ENCODE results near the gene RAB10.

RAB10 gene

DNA sequence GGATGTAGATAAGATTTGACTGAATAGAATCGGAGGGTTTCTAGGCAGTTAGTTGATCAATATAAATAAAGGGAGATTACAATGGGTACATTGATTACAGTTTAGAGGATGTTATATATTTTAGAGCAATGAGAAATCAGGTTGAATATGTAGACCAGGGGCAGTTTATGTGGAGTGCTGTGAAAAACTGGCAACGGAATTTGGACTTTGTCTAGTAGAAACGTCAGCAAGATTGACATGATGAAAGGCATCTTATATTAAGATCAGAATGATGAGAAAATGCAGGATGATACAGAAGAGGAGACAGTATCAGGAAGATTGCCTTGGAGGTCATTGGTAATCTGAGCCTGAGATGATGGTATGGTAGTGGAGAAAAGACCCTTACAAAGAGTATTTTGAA, 39.9 kb downstream of the RAB10 start:
- ATAC-seq: no peak
- TF ChIP-seq TOX (CRISPR knock-in tag; IDR thresholded peaks at IDR 0.05; ENCODE audit: borderline replicate concordance) (no peak), ZNF565 (CRISPR knock-in tag; conservative IDR thresholded peaks at IDR 0.05; ENCODE audit: low read depth) (no peak), OSR1 (CRISPR knock-in tag; IDR thresholded peaks at IDR 0.05) (no peak), ZFP3 (CRISPR knock-in tag; IDR thresholded peaks at IDR 0.05) (no peak), ZC3H10 (CRISPR knock-in tag; IDR thresholded peaks at IDR 0.05) (no peak), ESRRG (CRISPR knock-in tag; IDR thresholded peaks at IDR 0.05) (no peak), ISL1 (CRISPR knock-in tag; IDR thresholded peaks at IDR 0.05) (no peak), TCF4 (CRISPR knock-in tag; IDR thresholded peaks at IDR 0.05; ENCODE audit: borderline replicate concordance) (no peak)
- TF ChIP-seq, protein P1, sequence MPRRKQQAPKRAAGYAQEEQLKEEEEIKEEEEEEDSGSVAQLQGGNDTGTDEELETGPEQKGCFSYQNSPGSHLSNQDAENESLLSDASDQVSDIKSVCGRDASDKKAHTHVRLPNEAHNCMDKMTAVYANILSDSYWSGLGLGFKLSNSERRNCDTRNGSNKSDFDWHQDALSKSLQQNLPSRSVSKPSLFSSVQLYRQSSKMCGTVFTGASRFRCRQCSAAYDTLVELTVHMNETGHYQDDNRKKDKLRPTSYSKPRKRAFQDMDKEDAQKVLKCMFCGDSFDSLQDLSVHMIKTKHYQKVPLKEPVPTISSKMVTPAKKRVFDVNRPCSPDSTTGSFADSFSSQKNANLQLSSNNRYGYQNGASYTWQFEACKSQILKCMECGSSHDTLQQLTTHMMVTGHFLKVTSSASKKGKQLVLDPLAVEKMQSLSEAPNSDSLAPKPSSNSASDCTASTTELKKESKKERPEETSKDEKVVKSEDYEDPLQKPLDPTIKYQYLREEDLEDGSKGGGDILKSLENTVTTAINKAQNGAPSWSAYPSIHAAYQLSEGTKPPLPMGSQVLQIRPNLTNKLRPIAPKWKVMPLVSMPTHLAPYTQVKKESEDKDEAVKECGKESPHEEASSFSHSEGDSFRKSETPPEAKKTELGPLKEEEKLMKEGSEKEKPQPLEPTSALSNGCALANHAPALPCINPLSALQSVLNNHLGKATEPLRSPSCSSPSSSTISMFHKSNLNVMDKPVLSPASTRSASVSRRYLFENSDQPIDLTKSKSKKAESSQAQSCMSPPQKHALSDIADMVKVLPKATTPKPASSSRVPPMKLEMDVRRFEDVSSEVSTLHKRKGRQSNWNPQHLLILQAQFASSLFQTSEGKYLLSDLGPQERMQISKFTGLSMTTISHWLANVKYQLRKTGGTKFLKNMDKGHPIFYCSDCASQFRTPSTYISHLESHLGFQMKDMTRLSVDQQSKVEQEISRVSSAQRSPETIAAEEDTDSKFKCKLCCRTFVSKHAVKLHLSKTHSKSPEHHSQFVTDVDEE (CRISPR knock-in tag; IDR thresholded peaks at IDR 0.05): no peak

DNA sequence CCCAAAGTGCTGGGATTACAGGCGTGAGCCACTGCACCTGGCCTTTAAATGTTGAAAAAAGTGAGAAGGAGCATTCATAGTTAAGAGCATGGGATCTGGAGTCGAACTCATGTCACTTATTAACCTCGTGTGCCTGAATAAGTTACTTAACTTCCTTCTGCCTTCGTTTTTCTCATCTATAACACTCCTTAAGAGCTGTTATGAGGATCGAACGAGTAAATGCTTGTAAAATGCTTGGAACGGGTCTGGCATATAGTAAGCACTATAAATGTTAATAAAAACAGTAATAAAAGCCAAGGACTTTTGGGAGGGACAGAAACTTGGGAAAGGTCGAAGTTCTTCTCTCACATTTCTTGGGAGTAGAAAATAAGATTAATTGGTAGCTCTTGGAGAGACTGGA, 40.8 kb downstream of the RAB10 start:
- TF ChIP-seq RARB (CRISPR knock-in tag; IDR thresholded peaks at IDR 0.05) (no peak), TOX (CRISPR knock-in tag; IDR thresholded peaks at IDR 0.05; ENCODE audit: borderline replicate concordance) (no peak), ZFP3 (CRISPR knock-in tag; IDR thresholded peaks at IDR 0.05) (no peak), ZNF70 (CRISPR knock-in tag; IDR thresholded peaks at IDR 0.05) (no peak), ZNF8 (CRISPR knock-in tag; IDR thresholded peaks at IDR 0.05) (no peak), CSDC2 (CRISPR knock-in tag; IDR thresholded peaks at IDR 0.05) (no peak), ZNF565 (CRISPR knock-in tag; conservative IDR thresholded peaks at IDR 0.05; ENCODE audit: low read depth) (no peak), BACH2 (CRISPR knock-in tag; IDR thresholded peaks at IDR 0.05; ENCODE audit: borderline replicate concordance) (no peak)
- TF ChIP-seq, protein P2, sequence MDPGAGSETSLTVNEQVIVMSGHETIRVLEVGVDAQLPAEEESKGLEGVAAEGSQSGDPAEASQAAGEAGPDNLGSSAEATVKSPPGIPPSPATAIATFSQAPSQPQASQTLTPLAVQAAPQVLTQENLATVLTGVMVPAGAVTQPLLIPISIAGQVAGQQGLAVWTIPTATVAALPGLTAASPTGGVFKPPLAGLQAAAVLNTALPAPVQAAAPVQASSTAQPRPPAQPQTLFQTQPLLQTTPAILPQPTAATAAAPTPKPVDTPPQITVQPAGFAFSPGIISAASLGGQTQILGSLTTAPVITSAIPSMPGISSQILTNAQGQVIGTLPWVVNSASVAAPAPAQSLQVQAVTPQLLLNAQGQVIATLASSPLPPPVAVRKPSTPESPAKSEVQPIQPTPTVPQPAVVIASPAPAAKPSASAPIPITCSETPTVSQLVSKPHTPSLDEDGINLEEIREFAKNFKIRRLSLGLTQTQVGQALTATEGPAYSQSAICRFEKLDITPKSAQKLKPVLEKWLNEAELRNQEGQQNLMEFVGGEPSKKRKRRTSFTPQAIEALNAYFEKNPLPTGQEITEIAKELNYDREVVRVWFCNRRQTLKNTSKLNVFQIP (CRISPR knock-in tag; IDR thresholded peaks at IDR 0.05; ENCODE audit: borderline replicate concordance, low read depth): no peak
- TF ChIP-seq, protein P3, sequence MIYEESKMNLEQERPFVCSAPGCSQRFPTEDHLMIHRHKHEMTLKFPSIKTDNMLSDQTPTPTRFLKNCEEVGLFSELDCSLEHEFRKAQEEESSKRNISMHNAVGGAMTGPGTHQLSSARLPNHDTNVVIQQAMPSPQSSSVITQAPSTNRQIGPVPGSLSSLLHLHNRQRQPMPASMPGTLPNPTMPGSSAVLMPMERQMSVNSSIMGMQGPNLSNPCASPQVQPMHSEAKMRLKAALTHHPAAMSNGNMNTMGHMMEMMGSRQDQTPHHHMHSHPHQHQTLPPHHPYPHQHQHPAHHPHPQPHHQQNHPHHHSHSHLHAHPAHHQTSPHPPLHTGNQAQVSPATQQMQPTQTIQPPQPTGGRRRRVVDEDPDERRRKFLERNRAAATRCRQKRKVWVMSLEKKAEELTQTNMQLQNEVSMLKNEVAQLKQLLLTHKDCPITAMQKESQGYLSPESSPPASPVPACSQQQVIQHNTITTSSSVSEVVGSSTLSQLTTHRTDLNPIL (CRISPR knock-in tag; IDR thresholded peaks at IDR 0.05; ENCODE audit: low read depth): no peak
- ATAC-seq: no peak

DNA sequence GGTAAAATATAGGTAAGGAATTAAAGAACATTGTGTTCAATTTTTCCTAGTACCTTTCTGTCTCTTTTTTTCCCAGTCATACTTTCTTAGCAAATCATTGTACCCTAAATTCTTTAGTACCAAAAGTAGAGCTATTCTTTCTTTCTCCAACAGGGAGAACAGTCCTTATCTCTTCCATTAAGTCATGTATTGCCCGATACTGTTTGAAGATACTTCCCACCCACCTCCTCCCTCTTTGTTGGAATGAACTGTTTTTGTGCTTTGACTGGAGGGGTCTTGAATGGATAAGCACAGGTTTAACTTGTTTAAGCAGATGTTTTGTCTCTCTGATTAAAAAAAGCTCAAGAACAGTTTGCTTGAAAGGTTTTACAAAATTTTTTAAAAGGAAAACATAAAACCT, 41.3 kb downstream of the RAB10 start:
- no peak for ATAC-seq
- TF ChIP-seq, protein P4, sequence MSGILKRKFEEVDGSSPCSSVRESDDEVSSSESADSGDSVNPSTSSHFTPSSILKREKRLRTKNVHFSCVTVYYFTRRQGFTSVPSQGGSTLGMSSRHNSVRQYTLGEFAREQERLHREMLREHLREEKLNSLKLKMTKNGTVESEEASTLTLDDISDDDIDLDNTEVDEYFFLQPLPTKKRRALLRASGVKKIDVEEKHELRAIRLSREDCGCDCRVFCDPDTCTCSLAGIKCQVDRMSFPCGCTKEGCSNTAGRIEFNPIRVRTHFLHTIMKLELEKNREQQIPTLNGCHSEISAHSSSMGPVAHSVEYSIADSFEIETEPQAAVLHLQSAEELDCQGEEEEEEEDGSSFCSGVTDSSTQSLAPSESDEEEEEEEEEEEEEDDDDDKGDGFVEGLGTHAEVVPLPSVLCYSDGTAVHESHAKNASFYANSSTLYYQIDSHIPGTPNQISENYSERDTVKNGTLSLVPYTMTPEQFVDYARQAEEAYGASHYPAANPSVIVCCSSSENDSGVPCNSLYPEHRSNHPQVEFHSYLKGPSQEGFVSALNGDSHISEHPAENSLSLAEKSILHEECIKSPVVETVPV (CRISPR knock-in tag; IDR thresholded peaks at IDR 0.05): no peak
- TF ChIP-seq ZC3H10 (CRISPR knock-in tag; IDR thresholded peaks at IDR 0.05) (no peak), TOX (CRISPR knock-in tag; IDR thresholded peaks at IDR 0.05; ENCODE audit: borderline replicate concordance) (no peak), PPARA (CRISPR knock-in tag; IDR thresholded peaks at IDR 0.05; ENCODE audit: borderline replicate concordance) (no peak), OSR1 (CRISPR knock-in tag; IDR thresholded peaks at IDR 0.05) (no peak), ISL1 (CRISPR knock-in tag; IDR thresholded peaks at IDR 0.05) (no peak), ZNF8 (CRISPR knock-in tag; IDR thresholded peaks at IDR 0.05) (no peak), TCF4 (CRISPR knock-in tag; IDR thresholded peaks at IDR 0.05; ENCODE audit: borderline replicate concordance) (no peak), ZFP3 (CRISPR knock-in tag; IDR thresholded peaks at IDR 0.05) (no peak), ARNTL (CRISPR knock-in tag; IDR thresholded peaks at IDR 0.05; ENCODE audit: borderline replicate concordance, low read depth) (no peak), BACH2 (CRISPR knock-in tag; IDR thresholded peaks at IDR 0.05; ENCODE audit: borderline replicate concordance) (no peak)
- TF ChIP-seq, protein P2 (CRISPR knock-in tag; IDR thresholded peaks at IDR 0.05; ENCODE audit: borderline replicate concordance, low read depth): no peak

All from SK-N-SH treated with all-trans-retinoic acid at 6 μM for 48 hours (cell line).